Renal cortical epithelial cell (primary cell): ENCODE measurements around the gene RGS7BP. TPM values are rescaled to one million over a fixed set of nuclear protein-coding genes. Genes with fewer than 3 reads are reported as not detected.

Source experiments
- DNase-seq: peaks from one replicate; pipeline ENCODE4 v3.0.0-alpha.2; 2011; ENCODE audit warnings: low read depth
- total RNA-seq: library from RNA; depleted of rRNA; stranded (reverse); fragments of >200 nt; gene quantifications from 2 replicates; pipeline ENCODE4 v1.2.3, GENCODE V29; 2014

The RGS7BP gene
- total RNA-seq, 1 donor from 2014 or later: not detected

DNA sequence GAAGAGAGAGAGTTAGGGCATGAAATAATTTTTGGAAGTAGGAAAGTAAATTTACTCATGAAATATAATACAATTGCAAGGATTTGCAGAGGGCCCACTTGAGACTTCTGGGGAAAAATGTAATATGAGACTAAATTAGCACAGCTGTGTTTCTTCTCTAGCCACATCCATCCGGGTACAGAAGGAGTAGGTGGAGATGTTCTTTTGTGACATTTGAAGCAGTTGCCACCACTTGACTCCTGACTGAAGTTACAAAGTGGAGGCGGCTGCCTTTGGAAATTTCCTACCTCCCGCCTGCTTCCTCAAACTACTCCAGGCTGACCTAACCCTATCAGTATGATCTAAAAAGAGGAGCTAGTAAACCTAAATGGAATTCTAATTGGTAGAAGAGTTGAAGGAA lies 126.4 kb downstream of the RGS7BP start:
- DNase-seq: no peak

DNA sequence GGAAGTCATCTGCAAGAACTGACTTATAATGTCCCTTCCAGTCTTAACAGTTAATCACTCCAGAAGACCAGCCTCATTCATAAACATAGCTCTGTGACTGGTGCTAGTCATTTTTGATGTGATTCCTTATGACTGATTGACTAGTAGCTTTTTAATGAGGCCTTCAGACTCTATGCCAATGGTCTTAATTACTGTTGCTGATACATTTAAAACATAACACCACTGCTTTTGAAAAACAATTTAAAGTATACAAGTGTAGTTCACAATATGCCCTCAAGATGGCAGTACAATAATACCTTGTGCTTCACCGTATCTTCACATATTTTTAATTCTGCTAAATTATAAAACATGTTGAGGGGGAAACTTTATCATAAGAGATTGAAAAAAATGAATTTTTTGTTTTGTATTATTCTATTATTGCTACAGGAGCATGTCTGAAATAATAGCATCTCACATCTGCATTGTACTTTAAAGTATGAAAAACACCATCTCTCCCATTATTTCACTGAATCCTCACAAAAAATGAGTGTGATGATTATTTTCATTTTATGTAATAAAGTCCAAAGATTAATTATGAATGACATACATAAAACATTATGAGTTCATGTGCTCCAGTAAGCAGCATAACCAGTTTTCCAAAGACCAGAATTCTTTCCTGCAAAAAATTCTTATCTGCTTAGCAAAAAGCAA lies 129.3 kb downstream of the RGS7BP start:
- DNase-seq: peak; percentile 28

DNA sequence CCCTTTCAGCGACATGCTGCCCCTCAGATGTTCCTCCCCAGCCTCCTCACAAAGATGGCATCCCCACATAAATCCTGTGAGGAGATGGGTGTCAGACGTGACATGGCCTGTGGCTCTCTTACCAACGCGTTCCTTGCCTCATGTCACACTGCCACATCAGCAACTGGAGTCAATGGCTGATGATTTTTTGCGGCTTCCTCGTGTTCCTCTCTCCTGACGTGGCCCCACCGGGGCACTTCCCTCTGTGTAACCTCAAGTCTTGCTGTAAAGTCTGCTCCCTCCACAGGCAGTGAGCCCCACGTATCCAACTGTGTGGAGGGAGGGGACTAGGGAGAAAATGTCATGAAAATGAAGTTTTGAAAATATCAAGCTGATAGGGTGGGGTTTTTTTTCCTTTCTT lies 131.3 kb downstream of the RGS7BP start:
- DNase-seq: no peak

DNA sequence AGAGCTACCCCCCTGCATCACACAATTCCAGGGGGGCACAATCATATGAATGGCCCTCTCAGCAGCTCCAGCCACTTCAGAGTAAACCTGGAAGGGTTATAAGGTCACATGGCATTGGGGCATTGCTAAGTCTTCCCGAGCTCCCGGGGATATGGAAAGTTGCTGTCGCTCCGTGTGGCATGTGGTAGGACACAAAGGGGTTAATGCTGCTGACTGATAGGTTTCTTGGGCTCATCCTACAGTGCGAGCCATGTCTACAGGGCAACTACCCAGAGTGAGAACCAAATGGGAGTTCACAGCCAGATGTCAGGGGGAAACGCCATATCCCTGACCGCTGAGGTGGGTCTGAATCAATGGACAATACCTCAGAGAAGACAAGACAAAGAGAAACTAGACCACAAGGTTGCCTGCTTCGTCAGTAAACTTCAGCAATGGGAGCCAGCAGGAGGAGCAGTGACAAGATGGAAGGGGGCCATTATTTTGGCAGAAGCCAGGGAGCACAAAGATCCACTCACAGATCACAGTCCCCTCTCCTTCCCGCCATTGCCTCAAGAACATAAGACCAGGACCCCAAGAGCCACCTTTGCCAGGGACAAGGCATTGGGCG lies 132.1 kb downstream of the RGS7BP start:
- no peak for DNase-seq

DNA sequence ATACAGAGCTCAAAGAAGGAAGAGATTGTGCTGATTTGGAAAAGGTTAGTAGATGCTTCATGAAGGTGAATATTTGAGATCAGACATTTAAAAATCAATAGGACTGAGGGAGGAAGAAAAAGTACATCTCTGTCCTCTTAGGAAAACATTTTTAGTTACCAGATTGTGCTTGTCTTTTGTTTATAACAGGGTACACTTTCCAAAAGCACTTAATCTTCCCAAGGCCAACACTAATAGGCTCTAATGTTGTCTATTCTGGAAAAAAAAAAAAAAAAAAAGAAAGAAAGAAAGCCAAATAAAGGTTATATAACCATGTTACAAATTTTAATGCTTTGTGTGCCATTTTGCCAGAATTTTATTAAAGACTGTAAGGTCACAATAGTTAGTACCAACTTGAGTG lies 139.0 kb downstream of the RGS7BP start:
- no peak for DNase-seq

DNA sequence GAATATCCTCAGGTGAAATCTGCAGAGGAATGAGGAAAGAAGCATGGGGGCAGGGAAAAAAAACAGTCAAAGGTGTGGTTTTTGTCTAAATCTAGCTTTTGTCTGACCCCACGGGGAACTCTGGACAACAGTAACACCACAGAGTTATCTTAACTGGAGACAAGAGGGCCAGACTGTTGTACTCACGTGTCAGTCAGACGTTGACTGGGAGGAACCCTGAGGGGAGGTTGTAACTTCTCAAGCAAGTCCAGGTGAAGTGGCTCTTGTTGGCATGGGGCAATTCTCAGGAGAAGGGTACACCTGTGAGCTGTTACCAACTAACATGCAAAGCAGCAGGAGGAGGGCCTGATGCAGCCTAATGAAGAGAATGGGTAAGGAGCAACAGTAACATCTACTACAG lies 140.4 kb downstream of the RGS7BP start:
- no peak for DNase-seq

DNA sequence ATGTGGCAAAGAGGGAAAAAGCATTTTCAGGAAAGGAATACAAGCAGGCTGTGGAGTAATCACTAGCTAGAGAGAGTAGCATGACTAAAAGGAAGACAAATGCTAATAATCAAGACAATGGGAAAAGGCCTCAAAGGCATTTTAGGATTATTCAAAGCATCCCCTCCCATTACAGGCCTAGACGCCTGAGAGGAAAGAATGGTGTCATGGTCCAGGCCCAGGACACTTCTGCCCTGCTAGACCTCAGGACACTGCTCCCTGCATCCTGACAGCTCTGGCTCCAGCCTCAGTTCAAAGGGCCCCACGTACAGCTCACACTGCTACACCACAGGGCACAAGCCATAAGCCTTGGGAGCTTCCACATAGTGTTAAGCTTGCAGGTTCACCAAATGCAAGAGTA lies 143.7 kb downstream of the RGS7BP start:
- DNase-seq: no peak

DNA sequence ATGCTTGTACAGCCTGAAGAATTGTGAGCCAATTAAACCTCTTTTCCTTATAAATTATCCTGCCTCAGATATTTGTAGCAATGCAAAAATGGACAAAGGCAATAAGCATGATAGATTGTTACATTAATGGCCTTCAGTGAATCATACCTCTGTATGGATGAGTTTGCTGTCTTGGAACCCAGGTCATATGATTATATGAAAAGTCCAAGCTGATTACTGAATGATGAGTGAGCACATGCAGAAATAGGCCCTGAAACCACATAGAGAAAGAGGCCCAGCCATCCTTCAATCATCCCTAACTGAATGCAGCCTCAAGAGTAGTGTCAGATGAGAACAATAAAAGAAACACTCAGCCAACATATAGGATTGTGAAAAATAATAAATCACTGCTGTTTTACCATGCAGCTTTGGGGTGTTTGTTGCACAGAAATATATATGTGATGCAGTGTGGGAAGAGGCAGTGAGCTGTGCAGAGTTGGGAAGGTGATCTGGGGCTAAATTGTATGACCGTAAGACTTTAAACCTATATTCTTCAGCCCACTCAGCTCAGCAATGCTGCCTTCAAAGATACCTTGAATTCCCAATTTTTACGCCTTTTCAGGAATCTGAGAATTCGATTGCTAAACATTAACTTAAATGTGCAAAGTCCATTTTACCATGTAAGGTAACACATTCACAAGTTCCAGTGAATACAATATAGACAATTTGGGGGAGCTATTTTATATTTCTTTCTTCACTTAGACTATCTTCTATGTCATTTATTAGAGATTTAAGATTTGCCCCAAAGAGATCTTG lies 148.1 kb downstream of the RGS7BP start:
- peak; percentile 25 for DNase-seq

DNA sequence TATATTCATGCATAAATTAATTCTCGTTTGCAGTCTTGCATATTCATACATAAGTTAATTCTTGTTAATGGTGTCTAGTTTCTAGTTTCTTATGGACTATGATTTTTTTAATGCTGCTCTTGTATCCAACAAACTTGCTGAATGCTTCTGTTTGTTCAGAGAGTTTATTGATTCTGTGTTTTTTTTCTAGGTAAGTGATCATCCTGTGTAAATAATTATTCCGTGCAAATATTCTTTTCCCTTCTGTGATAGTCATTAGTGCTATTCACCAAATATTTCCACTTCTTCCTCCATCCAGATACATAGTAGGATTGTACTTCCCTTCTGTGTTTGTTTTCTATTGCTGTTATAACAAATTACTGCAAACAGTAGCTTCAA lies 148.7 kb downstream of the RGS7BP start:
- no peak for DNase-seq

DNA sequence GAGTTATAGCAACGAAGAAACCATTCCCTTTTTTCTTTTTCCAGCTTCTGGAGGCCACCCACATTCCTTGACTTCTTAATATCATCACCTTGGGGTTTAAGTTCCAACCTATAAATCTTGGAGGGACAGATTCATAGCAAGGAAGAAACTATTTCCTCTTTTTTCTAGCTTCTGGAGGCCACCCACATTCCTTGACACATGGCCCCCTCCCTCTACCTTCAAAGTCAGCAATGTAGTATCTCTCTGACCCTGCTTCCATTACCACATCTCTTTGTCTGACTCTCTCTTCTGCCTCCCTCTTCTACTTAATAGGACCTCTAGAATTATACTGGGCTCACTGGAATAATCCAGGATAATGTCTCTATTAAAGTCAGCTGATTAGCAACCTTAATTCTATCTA lies 149.8 kb downstream of the RGS7BP start:
- no peak for DNase-seq

DNA sequence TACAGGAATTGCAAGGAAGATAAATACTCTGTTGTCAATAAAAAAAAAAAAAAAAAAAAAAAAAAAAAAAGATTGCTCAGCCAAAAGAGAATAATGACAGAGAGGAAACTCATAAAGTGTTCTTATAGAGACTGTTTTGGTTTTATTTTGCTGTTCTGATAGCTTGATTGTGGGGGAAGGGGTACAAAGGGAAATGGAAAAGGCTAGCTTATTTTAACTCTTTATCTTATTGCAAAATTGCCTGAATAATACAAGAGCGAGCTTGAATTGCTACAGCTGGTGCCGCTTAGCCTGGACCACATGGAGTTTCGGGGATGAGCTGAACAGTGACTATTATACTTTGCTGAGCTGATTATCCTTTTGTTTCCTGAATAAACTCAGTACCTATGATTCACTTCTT lies 153.5 kb downstream of the RGS7BP start:
- no peak for DNase-seq

Other genes starting within 250 kb of the RGS7BP start
- gene SHISAL2B, start 184.5 kb downstream of the RGS7BP start, total RNA-seq: 0.20 TPM in 1 of 2 replicates, not detected in the other